HL-60 (cell line): ENCODE data around the gene OSBPL2.

ENCODE experiments used
- GABPA ChIP-seq: IDR thresholded peaks from 2 replicates; pipeline ENCODE4 v1.6.1; 2012; ENCODE audit warnings: low read depth
- POLR2AphosphoS5 ChIP-seq: IDR thresholded peaks from 2 replicates; pipeline ENCODE4 v1.6.1; 2012; ENCODE audit warnings: low read depth
- SPI1 ChIP-seq: IDR thresholded peaks from 2 replicates; pipeline ENCODE4 v1.6.1; 2012; ENCODE audit warnings: low read depth, mild to moderate bottlenecking, borderline replicate concordance
- TF ChIP-seq, protein P1 (sequence below): IDR thresholded peaks from one replicate; pipeline ENCODE4 v1.5.1; 2011; ENCODE audit warnings: low read length, control low read depth, inconsistent platforms; ENCODE audit not compliant: insufficient read depth
- TF ChIP-seq, protein P2 (sequence below): IDR thresholded peaks from 2 replicates; pipeline ENCODE4 v1.6.1; 2012; ENCODE audit warnings: low read depth; ENCODE audit not compliant: insufficient replicate concordance

- TF ChIP-seq, protein P1, sequence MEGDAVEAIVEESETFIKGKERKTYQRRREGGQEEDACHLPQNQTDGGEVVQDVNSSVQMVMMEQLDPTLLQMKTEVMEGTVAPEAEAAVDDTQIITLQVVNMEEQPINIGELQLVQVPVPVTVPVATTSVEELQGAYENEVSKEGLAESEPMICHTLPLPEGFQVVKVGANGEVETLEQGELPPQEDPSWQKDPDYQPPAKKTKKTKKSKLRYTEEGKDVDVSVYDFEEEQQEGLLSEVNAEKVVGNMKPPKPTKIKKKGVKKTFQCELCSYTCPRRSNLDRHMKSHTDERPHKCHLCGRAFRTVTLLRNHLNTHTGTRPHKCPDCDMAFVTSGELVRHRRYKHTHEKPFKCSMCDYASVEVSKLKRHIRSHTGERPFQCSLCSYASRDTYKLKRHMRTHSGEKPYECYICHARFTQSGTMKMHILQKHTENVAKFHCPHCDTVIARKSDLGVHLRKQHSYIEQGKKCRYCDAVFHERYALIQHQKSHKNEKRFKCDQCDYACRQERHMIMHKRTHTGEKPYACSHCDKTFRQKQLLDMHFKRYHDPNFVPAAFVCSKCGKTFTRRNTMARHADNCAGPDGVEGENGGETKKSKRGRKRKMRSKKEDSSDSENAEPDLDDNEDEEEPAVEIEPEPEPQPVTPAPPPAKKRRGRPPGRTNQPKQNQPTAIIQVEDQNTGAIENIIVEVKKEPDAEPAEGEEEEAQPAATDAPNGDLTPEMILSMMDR: no peak
- TF ChIP-seq POLR2AphosphoS5: no peak
- TF ChIP-seq, protein P2, sequence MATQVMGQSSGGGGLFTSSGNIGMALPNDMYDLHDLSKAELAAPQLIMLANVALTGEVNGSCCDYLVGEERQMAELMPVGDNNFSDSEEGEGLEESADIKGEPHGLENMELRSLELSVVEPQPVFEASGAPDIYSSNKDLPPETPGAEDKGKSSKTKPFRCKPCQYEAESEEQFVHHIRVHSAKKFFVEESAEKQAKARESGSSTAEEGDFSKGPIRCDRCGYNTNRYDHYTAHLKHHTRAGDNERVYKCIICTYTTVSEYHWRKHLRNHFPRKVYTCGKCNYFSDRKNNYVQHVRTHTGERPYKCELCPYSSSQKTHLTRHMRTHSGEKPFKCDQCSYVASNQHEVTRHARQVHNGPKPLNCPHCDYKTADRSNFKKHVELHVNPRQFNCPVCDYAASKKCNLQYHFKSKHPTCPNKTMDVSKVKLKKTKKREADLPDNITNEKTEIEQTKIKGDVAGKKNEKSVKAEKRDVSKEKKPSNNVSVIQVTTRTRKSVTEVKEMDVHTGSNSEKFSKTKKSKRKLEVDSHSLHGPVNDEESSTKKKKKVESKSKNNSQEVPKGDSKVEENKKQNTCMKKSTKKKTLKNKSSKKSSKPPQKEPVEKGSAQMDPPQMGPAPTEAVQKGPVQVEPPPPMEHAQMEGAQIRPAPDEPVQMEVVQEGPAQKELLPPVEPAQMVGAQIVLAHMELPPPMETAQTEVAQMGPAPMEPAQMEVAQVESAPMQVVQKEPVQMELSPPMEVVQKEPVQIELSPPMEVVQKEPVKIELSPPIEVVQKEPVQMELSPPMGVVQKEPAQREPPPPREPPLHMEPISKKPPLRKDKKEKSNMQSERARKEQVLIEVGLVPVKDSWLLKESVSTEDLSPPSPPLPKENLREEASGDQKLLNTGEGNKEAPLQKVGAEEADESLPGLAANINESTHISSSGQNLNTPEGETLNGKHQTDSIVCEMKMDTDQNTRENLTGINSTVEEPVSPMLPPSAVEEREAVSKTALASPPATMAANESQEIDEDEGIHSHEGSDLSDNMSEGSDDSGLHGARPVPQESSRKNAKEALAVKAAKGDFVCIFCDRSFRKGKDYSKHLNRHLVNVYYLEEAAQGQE: no peak
- no peak for TF ChIP-seq SPI1
- no peak for TF ChIP-seq GABPA
These were observed 78.9 kb downstream of the OSBPL2 start for GRCh38 chr20:62317167-62317655.
